ENCODE measurements around the gene TRAPPC3L. TPM values are rescaled to one million over a fixed set of nuclear protein-coding genes. Genes with fewer than 3 reads are reported as not detected.

The TRAPPC3L gene
- total RNA-seq, 2 experiments from 2014 or later: not detected

DNA sequence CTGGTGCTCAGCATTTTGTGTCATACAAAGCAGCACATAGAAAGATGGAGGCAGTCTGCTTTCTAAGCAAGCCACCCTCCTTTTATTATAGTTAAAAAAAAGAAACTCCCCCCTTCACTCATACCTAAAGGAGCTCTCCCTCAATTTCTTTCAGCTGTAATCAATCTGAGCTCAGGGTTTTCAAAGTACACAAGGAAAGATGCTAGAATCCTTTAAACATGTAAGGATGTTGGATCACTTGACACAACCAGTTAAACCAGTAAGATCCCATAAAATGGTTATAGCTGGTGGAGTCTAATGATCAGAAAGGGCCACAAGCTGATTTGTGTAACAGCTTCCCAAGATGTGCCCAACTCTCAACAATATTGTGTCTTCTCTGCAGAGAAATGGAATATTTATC is 8.0 kb upstream of the TRAPPC3L start, which contains the start of gene CALHM4:
Gene CALHM4 (plus strand): TSS at position 301 of the 400 bp plus-strand sequence. CDS start 43 bp downstream, at position 344.
- POLR2A ChIA-PET: interaction anchor here (0.6 kb wide), 1 partner anchor 127 kb away, joined by 4 read pairs; the partner anchor contains the start of gene KPNA5

DNA sequence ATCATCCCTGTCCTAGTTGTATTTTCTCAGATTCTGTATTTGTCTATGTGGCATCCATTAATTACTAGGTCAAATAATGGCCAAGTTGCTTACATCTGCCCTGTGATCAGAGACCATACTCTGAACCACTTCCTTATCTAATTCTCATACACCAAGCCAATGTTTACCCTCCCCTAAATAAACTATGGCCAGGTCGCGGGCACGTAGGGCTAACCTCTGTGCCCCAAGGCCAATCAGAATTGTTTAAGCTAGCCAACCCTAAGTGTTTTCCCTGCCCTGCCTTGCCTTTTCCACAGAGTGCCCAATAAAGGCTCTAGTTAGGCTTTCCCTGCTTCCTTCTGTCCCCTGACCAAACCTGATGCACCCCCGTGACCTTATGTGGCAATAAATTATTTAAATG is 5.3 kb upstream of the TRAPPC3L start:
- Mint-ChIP-seq H3K27me3 (peaks cover 42% of the 10 kb centered on the region), H3K9me3 (no peaks in the 10 kb centered on the region), H3K36me3 (ENCODE audit: low read depth) (no peaks in the 10 kb centered on the region), H3K4me1 (ENCODE audit: low read depth) (no peaks in the 10 kb centered on the region), H3K27ac (no peak overlapping the region), H3K4me3 (no peak overlapping the region)
- intact Hi-C loops (cut with DNase I, micrococcal nuclease): no loop called here
- ATAC-seq (ENCODE audit: poor library complexity): no peak
- H3K27ac ChIP-seq (ENCODE audit: low read depth in 1 of 2, low read length in 2 of 2): no peak overlapping the region
- no peaks in the 10 kb centered on the region for H3K36me3 ChIP-seq (ENCODE audit: insufficient read depth, low read length)
- H3K4me1 ChIP-seq (ENCODE audit: insufficient read depth, low read length): no peaks in the 10 kb centered on the region
- DNase-seq: no peak
- no peaks in the 10 kb centered on the region for H3K9me3 ChIP-seq (ENCODE audit: control insufficient read depth in 1 of 2, insufficient read depth in 1 of 2, low read length in 2 of 2)
- H3K27me3 ChIP-seq (ENCODE audit: control insufficient read depth in 1 of 2, insufficient read depth in 2 of 2, low read length in 2 of 2): peaks cover 3 to 11% of the 10 kb centered on the region in 2 experiments
- CTCF ChIA-PET: no interaction called here
- no peak overlapping the region for H3K4me3 ChIP-seq (ENCODE audit: low read length)
- TF ChIP-seq, protein P1, sequence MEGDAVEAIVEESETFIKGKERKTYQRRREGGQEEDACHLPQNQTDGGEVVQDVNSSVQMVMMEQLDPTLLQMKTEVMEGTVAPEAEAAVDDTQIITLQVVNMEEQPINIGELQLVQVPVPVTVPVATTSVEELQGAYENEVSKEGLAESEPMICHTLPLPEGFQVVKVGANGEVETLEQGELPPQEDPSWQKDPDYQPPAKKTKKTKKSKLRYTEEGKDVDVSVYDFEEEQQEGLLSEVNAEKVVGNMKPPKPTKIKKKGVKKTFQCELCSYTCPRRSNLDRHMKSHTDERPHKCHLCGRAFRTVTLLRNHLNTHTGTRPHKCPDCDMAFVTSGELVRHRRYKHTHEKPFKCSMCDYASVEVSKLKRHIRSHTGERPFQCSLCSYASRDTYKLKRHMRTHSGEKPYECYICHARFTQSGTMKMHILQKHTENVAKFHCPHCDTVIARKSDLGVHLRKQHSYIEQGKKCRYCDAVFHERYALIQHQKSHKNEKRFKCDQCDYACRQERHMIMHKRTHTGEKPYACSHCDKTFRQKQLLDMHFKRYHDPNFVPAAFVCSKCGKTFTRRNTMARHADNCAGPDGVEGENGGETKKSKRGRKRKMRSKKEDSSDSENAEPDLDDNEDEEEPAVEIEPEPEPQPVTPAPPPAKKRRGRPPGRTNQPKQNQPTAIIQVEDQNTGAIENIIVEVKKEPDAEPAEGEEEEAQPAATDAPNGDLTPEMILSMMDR (IDR thresholded peaks at IDR 0.05): no peak
- POLR2A ChIA-PET: no interaction called here

More for the DNA sequence above, 8.0 kb upstream of the TRAPPC3L start, which contains the start of gene CALHM4:
- no peaks in the 10 kb centered on the region for H3K9me3 Mint-ChIP-seq
- no peaks in the 10 kb centered on the region for H3K36me3 ChIP-seq (ENCODE audit: insufficient read depth, low read length)
- H3K27me3 Mint-ChIP-seq: peaks cover 31% of the 10 kb centered on the region
- TF ChIP-seq, protein P1 (IDR thresholded peaks at IDR 0.05): no peak
- H3K27me3 ChIP-seq (ENCODE audit: control insufficient read depth in 1 of 2, insufficient read depth in 2 of 2, low read length in 2 of 2): peaks cover 3 to 11% of the 10 kb centered on the region in 2 experiments
- no peaks in the 10 kb centered on the region for H3K4me1 ChIP-seq (ENCODE audit: insufficient read depth, low read length)
- no peak within 1 kb of the TSS for H3K27ac Mint-ChIP-seq
- CTCF ChIA-PET: no interaction called here
- DNase-seq (no peak), ATAC-seq (ENCODE audit: poor library complexity) (no peak)
- H3K4me1 Mint-ChIP-seq (ENCODE audit: low read depth): no peaks in the 10 kb centered on the region
- intact Hi-C loops (cut with DNase I, micrococcal nuclease): no loop called here
- H3K4me3 ChIP-seq (ENCODE audit: low read length): no peak within 1 kb of the TSS
- no peaks in the 10 kb centered on the region for H3K9me3 ChIP-seq (ENCODE audit: control insufficient read depth in 1 of 2, insufficient read depth in 1 of 2, low read length in 2 of 2)
- H3K27ac ChIP-seq (ENCODE audit: low read depth in 1 of 2, low read length in 2 of 2): no peak within 1 kb of the TSS
- no peaks in the 10 kb centered on the region for H3K36me3 Mint-ChIP-seq (ENCODE audit: low read depth)
- H3K4me3 Mint-ChIP-seq: no peak within 1 kb of the TSS

DNA sequence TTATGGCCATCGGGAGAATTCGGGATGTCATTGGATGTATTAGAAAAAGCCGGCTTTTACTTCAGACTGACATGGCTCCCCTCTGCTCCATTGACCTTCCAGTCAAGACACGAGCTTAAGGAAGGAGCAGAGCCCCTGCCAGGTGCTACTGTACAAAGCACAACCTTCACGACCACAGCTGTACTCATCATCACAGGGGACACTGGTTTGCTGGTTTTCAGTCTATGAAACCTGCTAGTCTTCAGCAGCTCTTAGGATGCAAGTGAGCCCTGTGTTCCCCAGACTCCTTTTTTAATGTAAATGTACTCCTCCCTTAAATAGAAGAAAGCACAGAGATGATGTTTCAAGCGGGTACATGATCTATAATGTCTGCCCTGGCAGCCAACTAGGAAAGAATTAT is 1.9 kb upstream of the TRAPPC3L start:
- no peaks in the 10 kb centered on the region for H3K4me1 Mint-ChIP-seq (ENCODE audit: low read depth)
- peaks cover 47% of the 10 kb centered on the region for H3K27me3 Mint-ChIP-seq
- Histone ChIP-seq H3K27ac (ENCODE audit: low read depth in 1 of 2, low read length in 2 of 2) (no peak overlapping the region), H3K4me3 (ENCODE audit: low read length) (no peak overlapping the region), H3K9me3 (ENCODE audit: control insufficient read depth in 1 of 2, insufficient read depth in 1 of 2, low read length in 2 of 2) (no peaks in the 10 kb centered on the region), H3K27me3 (ENCODE audit: control insufficient read depth in 1 of 2, insufficient read depth in 2 of 2, low read length in 2 of 2) (peaks cover 0 to 5% of the 10 kb centered on the region in 2 experiments), H3K4me1 (ENCODE audit: insufficient read depth, low read length) (no peaks in the 10 kb centered on the region), H3K36me3 (ENCODE audit: insufficient read depth, low read length) (no peaks in the 10 kb centered on the region)
- intact Hi-C loops (cut with DNase I, micrococcal nuclease): no loop called here
- no peak overlapping the region for H3K27ac Mint-ChIP-seq
- ATAC-seq (ENCODE audit: poor library complexity) (no peak), DNase-seq (no peak)
- ChIA-PET POLR2A (no interaction called here), CTCF (no interaction called here)
- H3K9me3 Mint-ChIP-seq: no peaks in the 10 kb centered on the region
- TF ChIP-seq, protein P1 (IDR thresholded peaks at IDR 0.05): no peak
- no peaks in the 10 kb centered on the region for H3K36me3 Mint-ChIP-seq (ENCODE audit: low read depth)
- no peak overlapping the region for H3K4me3 Mint-ChIP-seq

Data from CD4-positive, alpha-beta T cell (primary cell).